GM21619 (cell line): ENCODE data around the gene C11orf16.
"Not testable (repeated sequence)": the region's sequence is repeated elsewhere in the genome, so short reads cannot be mapped to it uniquely, and the experiment has no call there.

ENCODE experiments used
- ATAC-seq: cut with Tn5 transposase; IDR thresholded peaks from one replicate; pipeline ENCODE4 v1.9.1; 2021; ENCODE audit not compliant: unreplicated experiment

The C11orf16 gene, protein sequence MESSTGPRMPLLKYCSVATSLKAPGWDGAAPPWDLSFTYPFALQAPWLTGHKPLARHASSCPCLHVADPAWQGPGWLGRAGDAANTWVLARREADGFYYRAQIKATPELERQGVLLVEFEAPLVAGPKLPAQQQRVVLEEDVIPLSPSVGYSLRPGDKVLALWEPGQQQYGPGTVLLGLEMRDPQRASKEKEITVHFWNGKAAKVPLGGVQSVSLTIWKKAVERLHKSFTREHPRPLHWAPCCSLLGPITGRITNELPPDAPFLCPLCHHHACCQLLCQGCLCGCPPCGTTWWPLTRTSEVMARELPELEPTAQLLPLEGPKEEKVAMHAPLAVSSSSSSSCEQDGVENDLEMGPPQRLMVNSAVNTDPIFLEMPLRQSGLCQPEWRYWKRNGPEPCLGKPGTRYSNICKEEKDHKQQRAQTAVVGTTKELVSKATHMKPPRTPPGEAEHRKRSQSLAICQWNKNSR

DNA sequence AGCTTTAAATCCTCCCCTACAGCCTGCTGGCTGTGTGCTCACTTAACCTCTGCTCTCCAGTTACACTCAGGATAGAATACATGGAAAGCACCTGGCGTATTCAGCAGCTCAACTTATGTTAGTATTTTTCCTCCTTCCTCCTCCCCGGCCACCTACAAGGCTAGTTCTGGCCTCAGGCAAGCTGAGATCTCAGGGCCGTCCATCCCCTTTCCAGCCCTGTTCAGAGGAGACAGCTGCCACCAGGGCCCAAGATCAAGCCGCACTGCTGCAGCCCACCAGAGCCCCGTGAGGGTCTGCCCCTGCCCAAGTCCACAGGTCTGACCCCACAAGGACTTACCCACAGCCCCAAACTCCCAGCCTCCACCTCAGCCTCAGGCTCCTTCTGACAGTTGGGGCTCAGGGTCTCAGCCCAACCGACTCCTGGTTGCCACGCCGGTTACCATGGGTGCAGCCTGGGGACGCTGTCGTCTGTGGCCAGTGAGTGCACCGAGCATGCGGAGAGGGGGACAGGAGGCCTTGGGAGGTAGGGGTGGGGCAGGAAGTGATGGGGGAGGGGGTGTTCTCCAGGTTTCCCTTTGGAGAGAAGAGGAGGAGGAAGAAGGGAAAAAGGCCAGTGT lies at the start of gene C11orf16:
Gene C11orf16 (minus strand): TSS at position 384 of the 617 bp plus-strand sequence. CDS start 639 bp downstream, outside the sequence.
- no peak for ATAC-seq

GRCh38 chr11:8980485-8980884 lies 47.7 kb upstream of the C11orf16 start:
- no peak for ATAC-seq

DNA sequence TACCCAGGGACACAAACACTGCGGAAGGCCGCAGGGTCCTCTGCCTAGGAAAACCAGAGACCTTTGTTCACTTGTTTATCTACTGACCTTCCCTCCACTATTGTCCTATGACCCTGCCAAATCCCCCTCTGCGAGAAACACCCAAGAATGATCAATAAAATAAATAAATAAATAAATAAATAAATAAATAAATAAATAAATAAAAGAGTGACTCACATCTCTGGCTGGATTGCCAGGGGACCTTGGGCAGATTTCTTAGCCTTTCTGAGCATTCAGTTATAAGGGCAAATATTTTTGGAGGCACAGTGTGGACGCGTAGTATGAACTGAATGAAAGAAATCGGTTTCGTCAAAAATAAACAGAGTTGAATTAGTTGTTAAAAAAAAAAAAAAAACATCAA lies 46.6 kb upstream of the C11orf16 start:
- ATAC-seq = not testable (repeated sequence)

DNA sequence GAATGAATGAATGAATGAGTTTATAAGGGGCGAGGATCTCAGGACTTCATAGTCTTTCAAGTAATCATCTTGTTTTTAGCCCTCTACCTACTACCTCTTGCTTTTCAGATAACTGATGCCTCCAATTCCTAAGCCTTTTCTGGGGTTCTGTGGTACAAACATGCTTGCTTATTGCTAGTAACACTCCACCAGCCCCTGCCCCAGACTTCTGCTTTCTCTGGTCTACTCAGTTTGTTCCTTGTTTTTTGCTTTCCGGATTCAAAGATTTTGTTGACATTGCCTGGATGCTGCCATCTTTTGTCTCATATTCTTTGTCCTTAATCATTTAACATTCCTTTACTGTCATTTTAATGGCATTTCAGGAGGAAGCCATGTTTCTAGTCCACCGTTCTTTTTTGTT lies 40.4 kb upstream of the C11orf16 start:
- no peak for ATAC-seq

DNA sequence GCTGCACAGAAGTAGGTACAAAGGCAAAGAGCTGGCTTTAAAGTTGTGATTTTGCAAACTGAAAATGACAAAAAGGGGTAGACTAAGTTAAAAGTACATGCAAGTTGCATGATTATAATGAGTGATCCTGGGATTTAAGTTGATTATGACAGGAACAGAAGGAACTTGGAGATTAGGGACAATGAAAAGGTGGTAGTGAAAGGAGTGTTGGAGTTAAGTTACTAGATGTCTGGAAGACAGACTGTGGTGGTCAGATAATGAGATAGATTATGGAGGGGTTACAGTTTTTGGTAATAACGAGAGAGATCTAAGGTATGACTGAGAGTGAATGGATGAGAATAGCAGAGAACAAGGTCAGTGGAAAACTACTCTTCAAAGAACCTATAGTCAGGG lies 39.2 kb upstream of the C11orf16 start:
- ATAC-seq = no peak

DNA sequence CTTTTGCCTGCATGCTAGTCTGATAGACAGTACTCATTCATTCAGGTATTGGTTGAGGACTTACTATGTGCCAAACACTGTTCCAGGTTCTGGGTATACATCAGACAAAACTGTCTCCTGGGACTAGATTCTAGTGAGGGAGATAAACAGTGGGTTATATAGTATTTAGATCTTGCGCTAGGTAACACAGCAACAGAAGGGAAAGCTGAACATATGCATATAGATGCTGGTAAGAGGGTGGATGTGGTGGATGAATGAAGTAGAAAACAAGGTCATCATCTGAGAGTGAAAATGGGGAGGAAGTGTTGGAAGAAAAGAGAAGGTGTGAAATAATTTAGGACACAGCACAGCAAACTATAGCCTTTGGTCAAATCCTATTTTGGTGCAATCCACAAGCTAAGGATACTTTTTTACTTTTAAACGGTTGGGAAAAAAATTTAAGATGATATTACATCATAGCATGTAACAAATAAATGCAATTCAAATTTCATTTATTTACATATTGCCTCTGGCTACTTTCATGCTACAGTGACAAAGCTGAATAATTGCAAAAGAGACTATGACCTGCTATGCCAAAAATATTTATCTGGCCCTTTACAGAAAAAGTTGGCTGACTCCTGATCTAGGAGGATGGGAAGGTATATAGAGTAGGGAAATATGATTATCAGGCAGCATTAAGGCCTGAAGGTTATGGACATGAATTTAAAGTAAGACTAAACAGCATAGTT lies 38.6 kb upstream of the C11orf16 start:
- ATAC-seq = no peak

DNA sequence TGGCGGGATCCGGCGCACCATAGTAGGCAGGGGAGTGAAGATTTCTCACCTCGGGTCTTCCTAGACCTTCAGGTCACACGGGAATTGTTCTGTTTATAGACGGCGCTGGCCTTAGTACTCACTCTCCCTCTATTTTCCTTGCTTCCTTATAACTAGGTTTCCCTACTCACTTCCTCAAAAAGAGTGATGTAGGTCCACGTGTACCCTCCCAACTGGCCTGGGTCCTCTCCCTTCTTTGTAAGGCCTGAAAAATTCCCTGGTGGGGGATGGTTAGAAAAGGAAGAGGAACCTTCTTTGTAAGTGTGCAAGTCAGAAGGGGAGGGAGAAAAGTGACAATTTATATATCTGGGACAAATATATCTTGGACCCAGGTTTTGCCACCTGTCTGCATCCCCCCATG lies 34.4 kb upstream of the C11orf16 start:
- no peak for ATAC-seq

GRCh38 chr11:8964324-8965320 lies 31.9 kb upstream of the C11orf16 start, which contains the start of gene TMEM9B:
Gene TMEM9B (minus strand): TSS chr11:8964442. CDS start chr11:8964313, 129 bp downstream.
- ATAC-seq = peak; percentile 77

GRCh38 chr11:8963569-8964323 lies 31.0 kb upstream of the C11orf16 start:
- peak; percentile 63 for ATAC-seq

DNA sequence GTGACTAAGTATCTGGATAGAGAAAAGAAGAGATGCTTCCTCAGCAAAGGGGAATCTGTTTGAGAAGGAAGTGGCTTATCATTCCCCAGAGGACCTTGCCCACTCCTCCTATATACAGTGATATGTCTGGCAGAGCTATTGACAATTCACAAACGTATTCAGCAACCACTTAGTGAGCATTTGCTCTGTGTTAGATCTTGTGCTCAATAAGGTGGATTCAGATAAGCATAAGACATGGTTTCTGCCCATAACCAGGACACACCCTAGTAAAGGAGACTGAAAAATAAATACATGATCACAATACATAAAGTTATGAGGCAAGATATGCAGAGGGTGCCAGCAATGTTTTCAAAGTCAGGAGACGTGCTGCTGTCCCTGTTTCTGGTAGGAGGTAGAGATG lies 30.1 kb upstream of the C11orf16 start:
- no peak for ATAC-seq

DNA sequence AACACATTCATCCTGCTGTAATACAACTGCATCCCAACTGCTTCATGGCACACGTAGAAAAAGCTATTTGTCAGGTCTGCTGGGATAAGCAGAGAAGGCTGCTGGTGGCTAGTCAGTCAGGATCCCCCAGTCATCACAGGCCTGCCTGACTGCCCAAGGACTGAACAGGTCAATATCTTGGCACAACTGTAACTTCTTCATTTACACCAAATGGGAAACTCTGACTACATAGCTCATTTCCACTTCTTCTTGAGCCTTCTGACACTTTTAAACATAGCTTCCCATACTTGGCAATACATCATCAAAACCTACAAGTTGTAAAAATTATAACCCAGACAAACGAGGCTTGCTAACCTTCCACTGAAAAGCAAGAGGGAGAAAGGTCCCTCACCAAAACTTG lies 28.7 kb upstream of the C11orf16 start:
- no peak for ATAC-seq

- ATAC-seq = peak; percentile 40
These were observed 26.9 kb upstream of the C11orf16 start for GRCh38 chr11:8959546-8960166.

- ATAC-seq = no peak
These were observed 24.1 kb upstream of the C11orf16 start for GRCh38 chr11:8956860-8957259.

GRCh38 chr11:8948886-8949285 lies 16.1 kb upstream of the C11orf16 start:
- no peak for ATAC-seq

DNA sequence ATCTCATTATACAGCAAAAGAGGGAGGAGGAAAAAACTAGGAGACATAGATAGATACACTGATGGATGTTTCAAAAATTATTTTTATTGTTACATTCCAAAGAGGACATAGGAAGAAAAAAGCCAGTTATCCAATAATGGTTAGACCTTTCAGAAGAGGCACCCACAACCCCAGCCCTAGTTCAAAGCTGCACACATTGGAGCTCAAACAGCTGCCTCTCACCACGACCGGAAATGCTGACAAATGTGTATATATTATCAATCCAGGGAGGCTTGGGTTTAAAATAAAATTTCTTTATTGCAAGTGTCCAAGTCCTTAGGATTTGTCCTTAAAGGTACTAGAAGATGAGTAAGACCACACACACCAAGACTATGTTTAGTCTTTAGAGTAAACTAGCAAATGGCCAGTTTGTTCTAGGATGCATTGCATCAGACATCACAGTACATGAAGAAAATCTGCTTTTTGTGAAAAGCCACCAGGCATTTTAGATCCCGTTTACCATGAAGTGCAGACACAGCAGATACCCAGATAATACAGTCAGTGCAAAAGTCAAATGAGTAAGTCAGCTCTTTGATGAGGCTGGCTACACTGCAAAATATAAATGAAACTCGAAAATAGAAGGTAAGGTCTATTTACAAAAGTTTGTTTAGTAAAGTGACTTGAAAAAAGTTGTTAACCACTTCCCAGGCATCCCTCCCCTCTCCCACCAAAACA lies 14.6 kb upstream of the C11orf16 start:
- ATAC-seq = no peak

DNA sequence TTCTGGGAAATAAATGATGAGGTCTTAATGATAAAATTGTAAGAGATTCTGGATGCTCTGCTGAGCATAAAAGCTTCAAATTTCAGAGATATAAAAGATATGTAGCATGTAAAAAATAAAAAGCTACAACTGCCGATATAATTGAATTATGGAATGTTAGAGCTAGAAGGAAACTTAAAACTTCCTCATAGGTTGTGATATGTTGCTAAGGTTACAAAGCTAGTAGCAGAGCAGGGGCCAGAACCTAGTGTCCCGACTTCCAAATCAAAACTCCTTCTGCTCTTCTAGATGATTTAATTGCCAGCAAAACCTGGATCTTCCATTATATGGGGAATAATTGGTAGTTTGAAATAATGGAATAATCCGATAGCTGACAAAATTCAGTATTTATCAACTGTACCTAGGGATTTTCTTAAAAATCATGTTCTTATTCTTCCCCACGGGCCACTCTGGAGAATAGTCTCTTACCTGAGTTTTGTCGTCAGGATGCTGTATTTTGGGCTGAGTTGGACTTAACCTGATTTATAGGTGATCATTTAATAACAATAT lies 9.8 kb upstream of the C11orf16 start, which contains the start of gene ASCL3:
Gene ASCL3 (minus strand): TSS at position 499 of the 549 bp plus-strand sequence. CDS start 4,855 bp downstream, outside the sequence.
- no peak for ATAC-seq

DNA sequence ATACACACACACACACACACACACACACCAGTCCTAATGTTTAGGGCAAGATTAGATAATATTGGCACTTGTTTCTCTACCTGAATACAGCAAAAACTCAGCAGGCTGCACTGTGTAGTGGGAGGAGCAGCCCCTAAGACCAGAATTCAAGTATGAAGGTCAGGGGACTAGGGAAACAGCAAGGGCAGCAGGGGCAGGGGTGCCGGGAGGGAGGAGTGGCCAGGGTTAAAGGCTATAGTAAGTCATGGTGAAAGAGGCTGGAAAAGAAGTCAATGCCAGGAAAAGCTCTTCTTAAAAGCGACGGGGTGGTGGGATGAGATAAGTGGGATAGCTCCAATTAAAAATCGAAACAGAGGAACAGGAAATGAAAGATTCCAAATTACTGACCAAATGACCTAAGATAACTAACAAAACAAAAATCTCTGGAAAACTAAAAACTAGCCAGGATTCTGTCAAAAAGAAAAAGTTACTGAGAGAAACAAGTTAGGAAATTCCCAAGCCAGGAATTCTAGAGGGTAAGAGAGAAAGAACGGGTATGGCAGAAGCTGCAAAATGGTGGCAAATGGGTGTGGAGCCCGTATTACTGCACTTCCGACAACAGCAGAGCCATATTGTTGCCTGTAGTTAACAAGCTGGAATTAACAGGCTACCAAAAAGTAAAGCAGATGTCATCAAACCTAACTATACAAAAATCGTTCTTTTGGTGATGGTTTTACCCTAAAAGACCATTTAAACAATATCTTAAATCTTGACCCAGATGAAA lies 8.8 kb upstream of the C11orf16 start:
- ATAC-seq = no peak
